Mesenchymal stem cell (in vitro differentiated cells and primary cell): Measurements from ENCODE around the gene TXNRD1.

Experiments used
- DNase-seq: peaks from one replicate; pipeline ENCODE4 v3.0.0-alpha.2; 2013
- H2AFZ ChIP-seq: one replicate; pipeline ENCODE4 v1.6.1; 2013; ENCODE audit warnings: low read depth, mild to moderate bottlenecking, control low read depth, inconsistent platforms, low read length, moderate library complexity
- H2AK5ac ChIP-seq: 2 replicates; pipeline ENCODE4 v1.6.1; 2013; ENCODE audit warnings: low read length, moderate library complexity, mild to moderate bottlenecking, inconsistent platforms; ENCODE audit not compliant: severe bottlenecking
- H2BK120ac ChIP-seq: one replicate; pipeline ENCODE4 v1.6.1; 2013; ENCODE audit warnings: low read depth, mild to moderate bottlenecking, inconsistent platforms, low read length, moderate library complexity
- H2BK12ac ChIP-seq, 2 experiments: one replicate each; pipeline ENCODE4 v1.6.1; 2013; ENCODE audit warnings: inconsistent platforms in 2 of 2, low read length in 2 of 2, mild to moderate bottlenecking in 2 of 2, moderate library complexity in 2 of 2, control low read depth in 1 of 2
- H2BK15ac ChIP-seq: one replicate; pipeline ENCODE4 v1.6.1; 2013; ENCODE audit warnings: mild to moderate bottlenecking, low read depth, inconsistent platforms; ENCODE audit not compliant: poor library complexity, severe bottlenecking
- H2BK5ac ChIP-seq: 2 replicates; pipeline ENCODE4 v1.6.1; 2013; ENCODE audit warnings: low read depth, mild to moderate bottlenecking, low read length, control low read depth, inconsistent platforms; ENCODE audit not compliant: poor library complexity, severe bottlenecking
- H3K14ac ChIP-seq, 2 experiments: one replicate each; pipeline ENCODE4 v1.6.1; 2013; ENCODE audit warnings: inconsistent platforms in 2 of 2, low read length in 2 of 2, control low read depth in 1 of 2, mild to moderate bottlenecking in 1 of 2, moderate library complexity in 1 of 2
- H3K18ac ChIP-seq, 2 experiments: one replicate each; pipeline ENCODE4 v1.6.1; 2013; ENCODE audit warnings: inconsistent platforms in 2 of 2, low read length in 2 of 2, control low read depth in 1 of 2, low read depth in 1 of 2, mild to moderate bottlenecking in 1 of 2
- H3K23ac ChIP-seq, 2 experiments: one replicate each; pipeline ENCODE4 v1.6.1; 2013; ENCODE audit warnings: inconsistent platforms in 2 of 2, low read length in 2 of 2, mild to moderate bottlenecking in 2 of 2, moderate library complexity in 2 of 2, control low read depth in 1 of 2
- H3K27ac ChIP-seq: 2 replicates; pipeline ENCODE4 v1.5.1; 2013; ENCODE audit warnings: mild to moderate bottlenecking, moderate library complexity, low read length, control low read depth, inconsistent platforms; ENCODE audit not compliant: poor library complexity, severe bottlenecking
- H3K27me3 ChIP-seq, 2 experiments: 2 replicates each; pipeline versions ENCODE4 v1.6.1 to v1.7.0; 2013; ENCODE audit warnings: low read length in 2 of 2, mild to moderate bottlenecking in 2 of 2, moderate library complexity in 2 of 2, control low read depth in 1 of 2, inconsistent platforms in 1 of 2; ENCODE audit not compliant: control insufficient read depth in 1 of 2, insufficient read depth in 1 of 2
- H3K36me3 ChIP-seq, 2 experiments: 2 replicates each; pipeline versions ENCODE4 v1.6.1 to v1.7.0; 2013; ENCODE audit warnings: low read length in 2 of 2, control low read depth in 1 of 2, inconsistent platforms in 1 of 2, low read depth in 1 of 2, mild to moderate bottlenecking in 1 of 2; ENCODE audit not compliant: insufficient read depth in 2 of 2, control insufficient read depth in 1 of 2
- H3K4ac ChIP-seq, 2 experiments: one replicate each; pipeline ENCODE4 v1.6.1; 2013; ENCODE audit warnings: inconsistent platforms in 2 of 2, low read length in 2 of 2, mild to moderate bottlenecking in 2 of 2, moderate library complexity in 2 of 2, control low read depth in 1 of 2, low read depth in 1 of 2
- H3K4me1 ChIP-seq: 2 replicates; pipeline ENCODE4 v1.6.1; 2013; ENCODE audit warnings: low read depth, low read length, control low read depth; ENCODE audit not compliant: control insufficient read depth, insufficient read depth
- H3K4me2 ChIP-seq: 2 replicates; pipeline ENCODE4 v1.6.1; 2013; ENCODE audit warnings: low read length, mild to moderate bottlenecking, inconsistent platforms; ENCODE audit not compliant: poor library complexity, severe bottlenecking
- H3K4me3 ChIP-seq, 2 experiments: 2 replicates each; pipeline versions ENCODE4 v1.5.1 to v1.7.0; 2013; ENCODE audit warnings: low read length in 2 of 2, mild to moderate bottlenecking in 2 of 2, control low read depth in 1 of 2, low read depth in 1 of 2; ENCODE audit not compliant: insufficient read depth in 1 of 2
- H3K79me1 ChIP-seq: replicated peaks from 2 replicates; pipeline ENCODE4 v1.6.1; 2013; ENCODE audit warnings: mild to moderate bottlenecking, control low read depth, low read length, inconsistent platforms; ENCODE audit not compliant: poor library complexity, severe bottlenecking
- H3K9ac ChIP-seq: 2 replicates; pipeline ENCODE4 v1.7.0; 2013; ENCODE audit warnings: mild to moderate bottlenecking, low read length, moderate library complexity
- H3K9me3 ChIP-seq: 2 replicates; pipeline ENCODE4 v1.7.0; 2013; ENCODE audit warnings: mild to moderate bottlenecking, low read length; ENCODE audit not compliant: control insufficient read depth
- H4K8ac ChIP-seq: one replicate; pipeline ENCODE4 v1.6.1; 2013; ENCODE audit warnings: inconsistent platforms, mild to moderate bottlenecking, low read length, moderate library complexity
- H4K91ac ChIP-seq: one replicate; pipeline ENCODE4 v1.6.1; 2013; ENCODE audit warnings: mild to moderate bottlenecking, low read length, inconsistent platforms
- WGBS: methylation state at CpG from one replicate; pipeline ENCODE4 v1.1.7; 2013; ENCODE audit warnings: mixed read lengths; 5-methylcytosine and 5-hydroxymethylcytosine counted together

TXNRD1 gene

DNA sequence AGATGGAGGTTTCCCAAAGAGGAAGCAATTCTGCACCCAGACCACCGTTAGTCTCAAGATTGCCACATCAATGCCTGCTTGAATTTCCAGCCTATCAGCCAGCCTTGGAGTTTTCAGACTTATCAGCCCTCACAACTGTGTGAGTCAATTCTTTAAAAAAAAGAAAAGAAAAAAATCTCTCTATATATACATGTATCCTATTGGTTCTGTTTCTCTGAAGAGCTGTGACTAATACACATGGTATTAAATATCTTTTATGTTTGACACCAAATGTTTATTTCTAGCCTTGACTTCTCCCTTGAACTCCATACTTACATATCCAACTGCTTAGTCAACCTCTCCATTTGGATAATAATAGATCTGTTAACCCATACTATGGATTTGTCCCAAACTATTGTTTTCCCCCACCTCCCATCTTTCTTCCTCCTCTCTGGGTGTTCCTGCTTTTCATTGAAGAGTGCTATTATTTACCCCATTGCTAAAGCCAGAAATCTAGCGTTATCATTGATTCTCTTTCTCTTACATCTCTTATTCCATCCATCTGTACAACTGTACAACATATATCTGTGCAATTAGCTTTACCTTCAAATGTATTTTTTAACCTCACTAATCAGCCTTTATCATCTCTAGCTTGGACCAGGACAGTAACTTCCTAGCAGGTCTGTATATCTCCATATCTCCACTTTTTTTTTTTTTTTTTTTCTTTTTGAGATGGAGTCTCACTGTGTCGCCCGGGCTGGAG lies 65.3 kb downstream of the TXNRD1 start:
- Histone ChIP-seq H3K18ac (peak overlapping the region in 1 of 2 experiments; percentile 94), H3K9ac (peak overlapping the region; percentile 71), H3K27me3 (no peaks in the 10 kb centered on the region), H2AFZ (no peak overlapping the region), H4K8ac (no peak overlapping the region), H2BK15ac (no peak overlapping the region), H3K23ac (no peak overlapping the region), H3K9me3 (no peaks in the 10 kb centered on the region), H3K4me3 (peak overlapping the region in 1 of 2 experiments; percentile 28), H3K36me3 (no peaks in the 10 kb centered on the region), H3K4ac (no peak overlapping the region), H3K4me1 (peaks cover 4% of the 10 kb centered on the region), H2BK120ac (no peak overlapping the region), H2BK12ac (no peak overlapping the region), H4K91ac (no peak overlapping the region), H3K27ac (peak overlapping the region; percentile 45), H2AK5ac (no peak overlapping the region), H2BK5ac (no peak overlapping the region), H3K14ac (no peak overlapping the region), H3K79me1 (no peaks in the 10 kb centered on the region), H3K4me2 (no peak overlapping the region)
- 60% methylated on average over 4 of the region's 4 CpGs for WGBS
- peak; percentile 97 for DNase-seq

DNA sequence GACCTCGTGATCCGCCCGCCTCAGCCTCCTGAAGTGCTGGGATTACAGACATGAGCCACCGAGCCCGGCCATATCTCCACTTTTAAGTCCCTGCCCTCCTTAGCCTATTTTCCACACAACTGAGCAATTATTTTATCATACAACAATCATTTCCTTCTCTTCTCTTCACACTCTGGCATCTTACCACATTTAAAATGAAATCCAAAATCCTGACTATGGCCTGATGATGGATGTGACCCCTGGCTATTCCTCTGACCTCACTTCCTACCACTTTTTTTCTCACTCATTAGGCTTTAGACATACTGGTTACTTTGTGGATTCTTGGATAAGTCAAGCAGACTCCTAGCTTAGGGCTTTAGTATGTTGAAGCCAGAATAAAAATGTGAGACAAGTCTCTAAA lies 66.1 kb downstream of the TXNRD1 start:
- H2BK5ac ChIP-seq: no peak overlapping the region
- no peak overlapping the region for H4K8ac ChIP-seq
- peak; percentile 37 for DNase-seq
- H2BK12ac ChIP-seq: peak overlapping the region in 1 of 2 experiments; percentile 38
- H3K9ac ChIP-seq: peak overlapping the region; percentile 12
- no peaks in the 10 kb centered on the region for H3K27me3 ChIP-seq
- 62% methylated on average over 5 of the region's 5 CpGs for WGBS
- H2BK120ac ChIP-seq: no peak overlapping the region
- no peak overlapping the region for H3K4me2 ChIP-seq
- no peaks in the 10 kb centered on the region for H3K36me3 ChIP-seq
- no peak overlapping the region for H3K23ac ChIP-seq
- H3K9me3 ChIP-seq: no peaks in the 10 kb centered on the region
- H2AFZ ChIP-seq: no peak overlapping the region
- no peak overlapping the region for H2BK15ac ChIP-seq
- peaks cover 3% of the 10 kb centered on the region for H3K4me1 ChIP-seq
- H3K4ac ChIP-seq: no peak overlapping the region
- H3K27ac ChIP-seq: no peak overlapping the region
- H2AK5ac ChIP-seq: no peak overlapping the region
- H3K79me1 ChIP-seq: no peaks in the 10 kb centered on the region
- H3K18ac ChIP-seq: no peak overlapping the region
- no peak overlapping the region for H4K91ac ChIP-seq
- no peak overlapping the region for H3K14ac ChIP-seq
- H3K4me3 ChIP-seq: no peak overlapping the region

DNA sequence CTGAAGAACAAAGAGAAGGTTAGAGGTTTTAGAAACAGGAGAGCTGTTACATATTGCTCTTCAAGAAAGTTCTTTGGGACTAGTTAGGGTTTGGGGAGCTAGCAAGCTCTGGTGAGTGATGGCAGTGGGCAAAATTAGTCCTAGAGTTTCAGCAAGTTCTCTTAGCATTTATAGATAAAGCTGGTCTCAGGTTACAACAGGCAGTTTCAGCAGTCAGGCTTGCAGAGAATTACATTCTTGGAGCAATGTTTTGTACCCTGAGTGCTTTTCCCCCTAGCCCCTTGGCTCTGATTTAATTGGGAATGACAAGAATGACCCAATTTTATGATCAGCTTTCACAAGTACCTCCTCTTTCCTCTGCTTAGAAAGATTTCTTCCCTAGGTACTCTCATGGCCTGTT lies 66.5 kb downstream of the TXNRD1 start:
- Histone ChIP-seq H2BK120ac (no peak overlapping the region), H3K79me1 (no peaks in the 10 kb centered on the region), H2AFZ (no peak overlapping the region), H3K27ac (no peak overlapping the region), H3K36me3 (no peaks in the 10 kb centered on the region), H2BK15ac (no peak overlapping the region), H4K91ac (no peak overlapping the region), H3K9ac (peak overlapping the region; percentile 12), H3K18ac (peak overlapping the region in 1 of 2 experiments; percentile 38), H3K4me2 (no peak overlapping the region), H3K27me3 (no peaks in the 10 kb centered on the region), H2AK5ac (peak overlapping the region; percentile 35), H2BK5ac (no peak overlapping the region), H3K23ac (no peak overlapping the region), H4K8ac (no peak overlapping the region), H3K14ac (no peak overlapping the region), H3K9me3 (no peaks in the 10 kb centered on the region), H3K4me1 (peaks cover 3% of the 10 kb centered on the region), H3K4me3 (no peak overlapping the region), H3K4ac (peak overlapping the region in 1 of 2 experiments; percentile 7), H2BK12ac (no peak overlapping the region)
- peak; percentile 45 for DNase-seq

DNA sequence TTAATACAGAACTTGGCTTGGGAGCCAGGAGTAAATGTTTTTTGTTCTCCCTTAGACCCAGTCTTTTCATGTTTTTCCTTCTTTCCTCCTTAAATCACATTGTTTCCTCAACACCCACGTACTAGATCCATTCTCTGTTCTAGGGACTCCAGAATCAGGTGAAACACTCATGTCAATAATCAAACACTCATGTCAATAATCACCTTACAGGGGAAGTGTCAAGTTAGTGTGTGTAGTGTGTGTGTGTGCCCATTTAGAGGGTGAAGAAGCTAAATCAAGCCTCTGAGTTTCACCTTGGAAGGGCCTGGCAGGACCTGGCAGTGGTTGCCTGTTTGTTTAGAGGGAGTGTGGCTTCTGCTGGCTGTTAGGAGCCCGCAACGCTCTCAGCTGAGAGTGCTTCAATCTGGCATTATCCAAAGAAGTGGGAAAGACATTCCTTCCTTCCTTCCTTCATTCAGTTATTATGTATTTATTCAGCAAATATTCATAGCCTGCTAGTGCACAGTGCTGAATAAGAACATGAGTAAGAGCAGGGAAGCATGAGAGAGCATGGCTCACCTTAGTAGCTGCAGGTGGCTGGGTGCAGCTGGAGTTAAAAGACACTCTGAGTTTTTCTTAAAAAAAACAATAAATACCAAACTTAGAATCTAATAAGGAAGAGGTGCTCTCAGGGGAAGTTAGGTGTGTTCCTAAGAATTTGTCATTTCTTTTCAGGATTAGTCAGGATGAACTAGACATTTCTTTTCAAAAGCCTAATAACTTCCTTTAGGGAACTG lies 70.3 kb downstream of the TXNRD1 start:
- peak overlapping the region; percentile 45 for H2BK120ac ChIP-seq
- no peaks in the 10 kb centered on the region for H3K9me3 ChIP-seq
- H2BK5ac ChIP-seq: peak overlapping the region; percentile 83
- H3K36me3 ChIP-seq: peaks cover 3 to 12% of the 10 kb centered on the region in 2 experiments
- peak overlapping the region; percentile 10 to 86 for H3K4ac ChIP-seq
- H3K9ac ChIP-seq: peak overlapping the region; percentile 100
- H3K4me3 ChIP-seq: peak overlapping the region in 1 of 2 experiments; percentile 99
- H4K91ac ChIP-seq: peak overlapping the region; percentile 5
- WGBS: no CpG with 5 or more reads among the region's 3 CpGs
- peak overlapping the region; percentile 14 for H4K8ac ChIP-seq
- H3K18ac ChIP-seq: peak overlapping the region; percentile 54 to 86
- peak overlapping the region in 1 of 2 experiments; percentile 23 for H3K23ac ChIP-seq
- H2BK12ac ChIP-seq: peak overlapping the region; percentile 93 to 96
- H3K27me3 ChIP-seq: no peaks in the 10 kb centered on the region
- H2AFZ ChIP-seq: no peak overlapping the region
- H3K14ac ChIP-seq: peak overlapping the region in 1 of 2 experiments; percentile 11
- no peak overlapping the region for H2AK5ac ChIP-seq
- H3K4me1 ChIP-seq: peaks cover 8% of the 10 kb centered on the region
- H3K27ac ChIP-seq: peak overlapping the region; percentile 98
- DNase-seq: no peak
- H2BK15ac ChIP-seq: no peak overlapping the region
- H3K79me1 ChIP-seq: no peaks in the 10 kb centered on the region
- no peak overlapping the region for H3K4me2 ChIP-seq
